HCT116 (cell line): ENCODE data around the gene CDHR1. TPM values are rescaled to one million over a fixed set of nuclear protein-coding genes. Genes with fewer than 3 reads are reported as not detected.

Source experiments
- ATAC-seq: fragments of 200-7000 bp; cut with Tn5 transposase; 2 replicates; pipeline ENCODE4 v1.9.1; 2020; ENCODE audit warnings: mild to moderate bottlenecking, moderate library complexity
- BruUV-seq: library from RNA; stranded (reverse); fragments of 400-500 nt; replicated peaks from 2 replicates; lab custom pipeline; 2021; lab: Mats Ljungman, UMichigan
- CTCF ChIA-PET: fragments of 300-600 bp; sonication (Branson Sonifier 250); formaldehyde crosslinking; loops from one replicate; lab custom pipeline; 2021; ENCODE audit warnings: antibody characterized with exemption; lab: Charles Lee
- POLR2A ChIA-PET: fragments of 300-600, 350-600 bp; sonication (Branson Sonifier 250); formaldehyde crosslinking; loops from one replicate; lab custom pipeline; 2021; ENCODE audit warnings: antibody characterized with exemption; lab: Charles Lee
- RAD21 ChIA-PET, 2 experiments: fragments of 300-600 bp; sonication (Branson Sonifier 250); formaldehyde crosslinking; loops; one replicate each; lab custom pipeline; 2023; ENCODE audit warnings: low total read pairs in 2 of 2; ENCODE audit not compliant: uncharacterized antibody in 2 of 2, unreplicated experiment in 2 of 2, low non-redundant PET in 1 of 2; lab: Charles Lee
- DNase-seq: peaks from one replicate; pipeline ENCODE4 v3.0.0-alpha.2; 2010; ENCODE audit warnings: low read depth, low spot score
- H2AFZ ChIP-seq: fragments of 200-600 bp; shearing (Covaris generic), sonication (generic); 2 replicates; pipeline ENCODE4 v1.6.1; 2017; ENCODE audit warnings: low read depth, mixed run types, mixed read lengths, antibody characterized with exemption, low read length; ENCODE audit not compliant: poor library complexity, severe bottlenecking
- H3K27ac ChIP-seq: 2 replicates; pipeline ENCODE4 v1.5.1; 2012; ENCODE audit warnings: low read depth, low read length
- H3K27me3 ChIP-seq: fragments of 200-600 bp; sonication (generic); 2 replicates; pipeline ENCODE4 v1.6.1; 2016; ENCODE audit warnings: mixed run types, low read length, mixed read lengths; ENCODE audit not compliant: insufficient read depth
- H3K36me3 ChIP-seq, 2 experiments: fragments of 200-500 bp in 1 of 2; fragments of 200-600 bp in 1 of 2; sonication (Bioruptor generic) in 1 of 2; sonication (generic) in 1 of 2; 2 replicates each; pipeline versions ENCODE4 v1.5.1 to v1.6.1; 2014 to 2016; ENCODE audit warnings: low read length in 2 of 2, inconsistent platforms in 1 of 2, mixed read lengths in 1 of 2, mixed run types in 1 of 2; ENCODE audit not compliant: insufficient read depth in 2 of 2, control insufficient read depth in 1 of 2
- H3K4me1 ChIP-seq, 2 experiments: fragments of 200-600 bp in 1 of 2; sonication (generic) in 1 of 2; 2 replicates each; pipeline versions ENCODE4 v1.5.1 to v1.6.1; 2012 to 2017; ENCODE audit warnings: low read length in 2 of 2, inconsistent platforms in 1 of 2, mild to moderate bottlenecking in 1 of 2, mixed read lengths in 1 of 2, mixed run types in 1 of 2, moderate library complexity in 1 of 2; ENCODE audit not compliant: insufficient read depth in 2 of 2, control insufficient read depth in 1 of 2
- H3K4me2 ChIP-seq: fragments of 200-600 bp; sonication (generic); 2 replicates; pipeline ENCODE4 v1.6.1; 2017; ENCODE audit warnings: mixed run types, low read length, mixed read lengths
- H3K4me3 ChIP-seq, 2 experiments: fragments of 200-600 bp in 1 of 2; sonication (generic) in 1 of 2; replicated peaks in 1 of 2; 2 replicates each; pipeline ENCODE4 v1.5.1; 2011 to 2016; ENCODE audit warnings: low read length in 2 of 2, control low read depth in 1 of 2, low read depth in 1 of 2, mild to moderate bottlenecking in 1 of 2, mixed read lengths in 1 of 2, mixed run types in 1 of 2
- H3K79me2 ChIP-seq: fragments of 200-600 bp; sonication (generic); 2 replicates; pipeline ENCODE4 v1.6.1; 2017; ENCODE audit warnings: mild to moderate bottlenecking, mixed run types, low read length, moderate library complexity, mixed read lengths; ENCODE audit not compliant: insufficient read depth
- H3K9ac ChIP-seq: fragments of 200-600 bp; sonication (generic); 2 replicates; pipeline ENCODE4 v1.6.1; 2016; ENCODE audit warnings: low read length, mixed read lengths
- H3K9me2 ChIP-seq: fragments of 200-600 bp; sonication (generic), shearing (Covaris generic); 2 replicates; pipeline ENCODE4 v1.6.1; 2017; ENCODE audit warnings: mixed run types, mild to moderate bottlenecking, moderate library complexity; ENCODE audit not compliant: insufficient read depth
- H3K9me3 ChIP-seq, 2 experiments: fragments of 200-500 bp in 1 of 2; fragments of 200-600 bp in 1 of 2; sonication (Bioruptor generic) in 1 of 2; sonication (generic) in 1 of 2; 2 replicates each; pipeline ENCODE4 v1.6.1; 2014 to 2017; ENCODE audit warnings: low read length in 2 of 2, mixed read lengths in 2 of 2, inconsistent platforms in 1 of 2, low read depth in 1 of 2, mild to moderate bottlenecking in 1 of 2, mixed run types in 1 of 2, moderate library complexity in 1 of 2; ENCODE audit not compliant: control insufficient read depth in 1 of 2, insufficient read depth in 1 of 2
- H4K20me1 ChIP-seq: fragments of 200-600 bp; sonication (generic), shearing (Covaris generic); 2 replicates; pipeline ENCODE4 v1.6.1; 2017; ENCODE audit warnings: mixed run types, mild to moderate bottlenecking, moderate library complexity; ENCODE audit not compliant: insufficient read depth
- CBX3 ChIP-seq: IDR thresholded peaks from 2 replicates; pipeline ENCODE4 v1.6.1; 2012; ENCODE audit warnings: low read depth
- CTCF ChIP-seq, 3 experiments: fragments of 200-600 bp in 1 of 3; sonication (generic) in 1 of 3; IDR thresholded peaks in 2 of 3; conservative IDR thresholded peaks in 1 of 3; 2 replicates each; pipeline ENCODE4 v1.5.1; 2012 to 2017; ENCODE audit warnings: low read depth in 2 of 3, low read length in 2 of 3, antibody characterized with exemption in 1 of 3, borderline replicate concordance in 1 of 3, control low read depth in 1 of 3, mild to moderate bottlenecking in 1 of 3, mixed read lengths in 1 of 3, mixed run types in 1 of 3, moderate library complexity in 1 of 3; ENCODE audit not compliant: insufficient read depth in 1 of 3
- EGR1 ChIP-seq: IDR thresholded peaks from 2 replicates; pipeline ENCODE4 v1.6.1; 2012; ENCODE audit warnings: low read depth
- RAD21 ChIP-seq: IDR thresholded peaks from 2 replicates; pipeline ENCODE4 v1.6.1; 2012; ENCODE audit warnings: low read depth, mild to moderate bottlenecking
- REST ChIP-seq: IDR thresholded peaks from 2 replicates; pipeline ENCODE4 v1.6.1; 2012; ENCODE audit warnings: low read depth
- SP1 ChIP-seq: IDR thresholded peaks from 2 replicates; pipeline ENCODE4 v1.6.1; 2012; ENCODE audit warnings: low read depth
- YY1 ChIP-seq: IDR thresholded peaks from 2 replicates; pipeline ENCODE4 v1.6.1; 2011; ENCODE audit warnings: low read length, low read depth, moderate library complexity, mild to moderate bottlenecking; ENCODE audit not compliant: insufficient replicate concordance; ENCODE audit errors: extremely low read depth
- ZFX ChIP-seq: fragments of 450-650 bp; IDR thresholded peaks from 2 replicates; pipeline ENCODE4 v1.6.1; 2017
- ZNF274 ChIP-seq: fragments of 200-500 bp; sonication (Bioruptor generic); IDR thresholded peaks from 2 replicates; pipeline ENCODE4 v1.6.1; 2014; ENCODE audit warnings: mild to moderate bottlenecking, low read depth, low read length, inconsistent platforms
- intact Hi-C: fragments of 100-400 bp; cut with micrococcal nuclease; formaldehyde crosslinking; loops from 2 replicates; pipeline ENCODE4 v1.10.0; 2022
- total RNA-seq: library from RNA; stranded (reverse); gene quantifications from one replicate; pipeline ENCODE4 v1.2.1, GENCODE V29; 2021; ENCODE audit not compliant: unreplicated experiment

CDHR1 gene
- total RNA-seq, 1 experiment from 2014 or later: not detected

GRCh38 chr10:84264611-84265141, 70.3 kb downstream of the CDHR1 start:
- Histone ChIP-seq H3K9ac (no peak overlapping the region), H3K79me2 (no peaks in the 10 kb centered on the region), H3K9me2 (no peaks in the 10 kb centered on the region), H3K4me3 (no peak overlapping the region), H3K36me3 (no peaks in the 10 kb centered on the region), H2AFZ (peak overlapping the region; percentile 70), H3K4me1 (peaks cover 0 to 17% of the 10 kb centered on the region in 2 experiments; a peak in 2 of 4 replicates), H3K27me3 (no peaks in the 10 kb centered on the region), H3K27ac (no peak overlapping the region), H4K20me1 (no peaks in the 10 kb centered on the region), H3K4me2 (peak overlapping the region; percentile 34), H3K9me3 (no peaks in the 10 kb centered on the region)
- CTCF ChIA-PET: interaction anchor here (0.6 to 10.1 kb wide), 7 partner anchors 10 to 342 kb away, joined by 3 to 268 read pairs (median 3); partner anchors contain the start of gene CCSER2
- peak; percentile 95 for ATAC-seq
- intact Hi-C loops: loop anchor here (1.0 to 10.0 kb wide), 6 partner anchors 63 to 450 kb away; partner anchors contain the start of gene CCSER2
- DNase-seq: peak; percentile 48
- no peak for TF ChIP-seq EGR1
- no peak for TF ChIP-seq ZNF274
- no peak for TF ChIP-seq YY1
- TF ChIP-seq REST: no peak
- TF ChIP-seq CBX3: no peak
- no peak for TF ChIP-seq SP1
- TF ChIP-seq RAD21: peak; percentile 95
- TF ChIP-seq CTCF (IDR thresholded peaks at IDR 0.05 in 2 of 3, conservative IDR thresholded peaks at IDR 0.05 in 1 of 3; ENCODE audit: borderline replicate concordance in 1 of 3, insufficient read depth in 1 of 3, low read depth in 2 of 3, low read length in 2 of 3): peak; percentile 80 to 96 (median 91)
- TF ChIP-seq ZFX: no peak
- RAD21 ChIA-PET: interaction anchor here (1.0 to 1.5 kb wide), 3 partner anchors 272 to 276 kb away, joined by 3 to 6 read pairs (median 4); no protein-coding TSS in a partner anchor
- POLR2A ChIA-PET: interaction anchor here (0.7 to 0.8 kb wide), 2 partner anchors 273 to 276 kb away, joined by 3 to 4 read pairs; no protein-coding TSS in a partner anchor
- no TSS peak for BruUV-seq
